Ishikawa (cell line): ENCODE measurements around the gene FAM184B.

Experiments used
- CEBPB ChIP-seq: IDR thresholded peaks from 2 replicates; pipeline ENCODE4 v1.6.1; 2012
- CREB1 ChIP-seq: IDR thresholded peaks from 2 replicates; pipeline ENCODE4 v1.6.1; 2012; ENCODE audit warnings: low read depth
- EGR1 ChIP-seq: IDR thresholded peaks from 2 replicates; pipeline ENCODE4 v1.6.1; 2012
- EP300 ChIP-seq: IDR thresholded peaks from 2 replicates; pipeline ENCODE4 v1.6.1; 2012; ENCODE audit warnings: borderline replicate concordance
- FOXM1 ChIP-seq: IDR thresholded peaks from 2 replicates; pipeline ENCODE4 v1.6.1; 2012; ENCODE audit warnings: low read depth, borderline replicate concordance
- RAD21 ChIP-seq: IDR thresholded peaks from 2 replicates; pipeline ENCODE4 v1.6.1; 2012; ENCODE audit warnings: low read depth
- TAF1 ChIP-seq: IDR thresholded peaks from 2 replicates; pipeline ENCODE4 v1.6.1; 2012; ENCODE audit warnings: low read depth, mild to moderate bottlenecking
- TEAD4 ChIP-seq: IDR thresholded peaks from 2 replicates; pipeline ENCODE4 v1.6.1; 2012
- YY1 ChIP-seq: IDR thresholded peaks from 2 replicates; pipeline ENCODE4 v1.6.1; 2012; ENCODE audit warnings: low read depth
- ZBTB7A ChIP-seq: IDR thresholded peaks from 2 replicates; pipeline ENCODE4 v1.6.1; 2012; ENCODE audit warnings: low read depth
- TF ChIP-seq, protein P1 (sequence below): IDR thresholded peaks from 2 replicates; pipeline ENCODE4 v1.6.1; 2012
- TF ChIP-seq, protein P2 (sequence below): IDR thresholded peaks from 2 replicates; pipeline ENCODE4 v1.6.1; 2012
- TF ChIP-seq, protein P3 (sequence below): IDR thresholded peaks from 2 replicates; pipeline ENCODE4 v1.6.1; 2012; ENCODE audit warnings: low read depth, mild to moderate bottlenecking

DNA sequence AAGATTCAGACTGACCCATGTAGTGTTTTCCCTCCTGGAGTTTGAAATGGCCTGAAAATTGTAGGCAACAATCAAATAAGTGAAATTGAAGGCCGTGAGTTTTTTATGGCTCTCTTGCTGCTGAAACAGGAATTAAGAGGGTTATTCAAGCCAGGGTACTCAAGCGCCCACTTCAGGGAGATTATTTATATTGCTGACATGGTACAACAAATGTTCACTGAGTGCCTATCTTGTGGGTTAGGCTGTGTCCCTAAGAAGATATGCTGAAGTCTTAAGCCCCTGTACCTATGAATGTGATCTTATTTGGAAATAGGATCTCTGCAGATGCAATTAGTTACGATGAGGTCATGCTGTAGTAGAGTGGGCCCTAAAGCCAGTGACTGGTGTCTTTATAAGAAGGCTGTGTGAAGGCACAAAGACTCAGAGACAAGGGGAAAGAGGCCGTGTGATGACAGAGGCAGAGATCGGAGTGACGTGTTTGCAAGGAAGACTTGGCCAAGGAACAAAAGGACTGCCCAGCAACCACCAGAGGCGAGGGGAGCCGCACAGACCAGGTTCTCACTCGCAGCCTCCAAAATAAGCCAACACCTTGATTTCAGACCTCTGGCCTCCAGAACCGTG lies 94.1 kb downstream of the FAM184B start:
- no peak for TF ChIP-seq RAD21
- TF ChIP-seq EP300: no peak
- TF ChIP-seq, protein P1, sequence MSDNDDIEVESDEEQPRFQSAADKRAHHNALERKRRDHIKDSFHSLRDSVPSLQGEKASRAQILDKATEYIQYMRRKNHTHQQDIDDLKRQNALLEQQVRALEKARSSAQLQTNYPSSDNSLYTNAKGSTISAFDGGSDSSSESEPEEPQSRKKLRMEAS: no peak
- TF ChIP-seq YY1: no peak
- TF ChIP-seq ZBTB7A: no peak
- TF ChIP-seq, protein P2, sequence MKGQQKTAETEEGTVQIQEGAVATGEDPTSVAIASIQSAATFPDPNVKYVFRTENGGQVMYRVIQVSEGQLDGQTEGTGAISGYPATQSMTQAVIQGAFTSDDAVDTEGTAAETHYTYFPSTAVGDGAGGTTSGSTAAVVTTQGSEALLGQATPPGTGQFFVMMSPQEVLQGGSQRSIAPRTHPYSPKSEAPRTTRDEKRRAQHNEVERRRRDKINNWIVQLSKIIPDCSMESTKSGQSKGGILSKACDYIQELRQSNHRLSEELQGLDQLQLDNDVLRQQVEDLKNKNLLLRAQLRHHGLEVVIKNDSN: no peak
- TF ChIP-seq TAF1: no peak
- TF ChIP-seq CREB1: no peak
- TF ChIP-seq FOXM1: no peak
- no peak for TF ChIP-seq EGR1
- TF ChIP-seq, protein P3, sequence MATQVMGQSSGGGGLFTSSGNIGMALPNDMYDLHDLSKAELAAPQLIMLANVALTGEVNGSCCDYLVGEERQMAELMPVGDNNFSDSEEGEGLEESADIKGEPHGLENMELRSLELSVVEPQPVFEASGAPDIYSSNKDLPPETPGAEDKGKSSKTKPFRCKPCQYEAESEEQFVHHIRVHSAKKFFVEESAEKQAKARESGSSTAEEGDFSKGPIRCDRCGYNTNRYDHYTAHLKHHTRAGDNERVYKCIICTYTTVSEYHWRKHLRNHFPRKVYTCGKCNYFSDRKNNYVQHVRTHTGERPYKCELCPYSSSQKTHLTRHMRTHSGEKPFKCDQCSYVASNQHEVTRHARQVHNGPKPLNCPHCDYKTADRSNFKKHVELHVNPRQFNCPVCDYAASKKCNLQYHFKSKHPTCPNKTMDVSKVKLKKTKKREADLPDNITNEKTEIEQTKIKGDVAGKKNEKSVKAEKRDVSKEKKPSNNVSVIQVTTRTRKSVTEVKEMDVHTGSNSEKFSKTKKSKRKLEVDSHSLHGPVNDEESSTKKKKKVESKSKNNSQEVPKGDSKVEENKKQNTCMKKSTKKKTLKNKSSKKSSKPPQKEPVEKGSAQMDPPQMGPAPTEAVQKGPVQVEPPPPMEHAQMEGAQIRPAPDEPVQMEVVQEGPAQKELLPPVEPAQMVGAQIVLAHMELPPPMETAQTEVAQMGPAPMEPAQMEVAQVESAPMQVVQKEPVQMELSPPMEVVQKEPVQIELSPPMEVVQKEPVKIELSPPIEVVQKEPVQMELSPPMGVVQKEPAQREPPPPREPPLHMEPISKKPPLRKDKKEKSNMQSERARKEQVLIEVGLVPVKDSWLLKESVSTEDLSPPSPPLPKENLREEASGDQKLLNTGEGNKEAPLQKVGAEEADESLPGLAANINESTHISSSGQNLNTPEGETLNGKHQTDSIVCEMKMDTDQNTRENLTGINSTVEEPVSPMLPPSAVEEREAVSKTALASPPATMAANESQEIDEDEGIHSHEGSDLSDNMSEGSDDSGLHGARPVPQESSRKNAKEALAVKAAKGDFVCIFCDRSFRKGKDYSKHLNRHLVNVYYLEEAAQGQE: no peak
- no peak for TF ChIP-seq CEBPB
- TF ChIP-seq TEAD4: no peak
